ENCODE data around the gene CCDC70.

Gene CCDC70

GRCh38 chr13:51831519-51831918 is 30.2 kb upstream of the CCDC70 start:
- DNase-seq, result no peak

- no peak for DNase-seq
Measured at GRCh38 chr13:51832471-51833152, 29.2 kb upstream of the CCDC70 start.

- no peak for DNase-seq
Measured at GRCh38 chr13:51833980-51834379, 27.8 kb upstream of the CCDC70 start.

- no peak for DNase-seq
Measured at GRCh38 chr13:51834581-51835171, 27.1 kb upstream of the CCDC70 start.

GRCh38 chr13:51837016-51837415 is 24.8 kb upstream of the CCDC70 start:
- no peak for DNase-seq

- no peak for DNase-seq
Measured at GRCh38 chr13:51838240-51838846, 23.4 kb upstream of the CCDC70 start.

- no peak for DNase-seq
Measured at GRCh38 chr13:51839711-51840540, 21.8 kb upstream of the CCDC70 start.

GRCh38 chr13:51840917-51841316 is 20.9 kb upstream of the CCDC70 start:
- no peak for DNase-seq

GRCh38 chr13:51841732-51842131 is 20.0 kb upstream of the CCDC70 start:
- DNase-seq, result no peak

GRCh38 chr13:51843529-51843928 is 18.2 kb upstream of the CCDC70 start:
- DNase-seq, result no peak

- DNase-seq, result no peak
Measured at GRCh38 chr13:51844862-51845573, 16.8 kb upstream of the CCDC70 start, which contains the start of gene TMEM272. TSS of gene TMEM272 (minus strand) at chr13:51845177. CDS start at chr13:51838530, 6,647 bp downstream.

GRCh38 chr13:51845574-51846318 is 16.0 kb upstream of the CCDC70 start:
- DNase-seq, result no peak

- DNase-seq, result no peak
Measured at GRCh38 chr13:51846756-51847155, 15.0 kb upstream of the CCDC70 start.

- no peak for DNase-seq
Measured at GRCh38 chr13:51848674-51849073, 13.1 kb upstream of the CCDC70 start.

GRCh38 chr13:51849145-51850101 is 12.3 kb upstream of the CCDC70 start:
- no peak for DNase-seq

GRCh38 chr13:51856027-51856736 is 5.6 kb upstream of the CCDC70 start:
- no peak for DNase-seq

GRCh38 chr13:51856998-51857397 is 4.8 kb upstream of the CCDC70 start:
- no peak for DNase-seq

- DNase-seq, result no peak
Measured at GRCh38 chr13:51858433-51859247, 3.1 kb upstream of the CCDC70 start.

GRCh38 chr13:51862957-51863356 is 1.2 kb downstream of the CCDC70 start:
- DNase-seq, result no peak
